Omental fat pad (tissue), 4 donors: ENCODE measurements around the gene GATA2. TPM values are rescaled to one million over a fixed set of nuclear protein-coding genes. Genes with fewer than 3 reads are reported as not detected.

Experiments
- ATAC-seq: fragments of 150-250 bp; one replicate; pipeline ENCODE4 v1.9.1; 2016; ENCODE audit warnings: mild to moderate bottlenecking, moderate library complexity; ENCODE audit not compliant: low FRiP score
- DNase-seq: peaks from one replicate; pipeline ENCODE4 v3.0.0-alpha.2; 2019; ENCODE audit warnings: low spot score
- total RNA-seq, 4 donors: library from RNA; depleted of rRNA; stranded (reverse); fragments of >200 nt; gene quantifications; one replicate each; pipeline ENCODE4 v1.1.0, GENCODE V29; 2016
- TF ChIP-seq, protein P1 (sequence below), 3 donors: fragments of 450-650 bp; IDR thresholded peaks; one replicate each; pipeline ENCODE4 v1.5.1; 2016 to 2017; ENCODE audit warnings: antibody characterized with exemption in 3 of 3, mild to moderate bottlenecking in 3 of 3, moderate library complexity in 2 of 3

Gene GATA2
- total RNA-seq, 4 donors from 2014 or later = 4.2 to 32.5 (median 9.0) TPM

GRCh38 chr3:128485282-128486204 is 7.5 kb downstream of the GATA2 start:
- TF ChIP-seq, protein P1, sequence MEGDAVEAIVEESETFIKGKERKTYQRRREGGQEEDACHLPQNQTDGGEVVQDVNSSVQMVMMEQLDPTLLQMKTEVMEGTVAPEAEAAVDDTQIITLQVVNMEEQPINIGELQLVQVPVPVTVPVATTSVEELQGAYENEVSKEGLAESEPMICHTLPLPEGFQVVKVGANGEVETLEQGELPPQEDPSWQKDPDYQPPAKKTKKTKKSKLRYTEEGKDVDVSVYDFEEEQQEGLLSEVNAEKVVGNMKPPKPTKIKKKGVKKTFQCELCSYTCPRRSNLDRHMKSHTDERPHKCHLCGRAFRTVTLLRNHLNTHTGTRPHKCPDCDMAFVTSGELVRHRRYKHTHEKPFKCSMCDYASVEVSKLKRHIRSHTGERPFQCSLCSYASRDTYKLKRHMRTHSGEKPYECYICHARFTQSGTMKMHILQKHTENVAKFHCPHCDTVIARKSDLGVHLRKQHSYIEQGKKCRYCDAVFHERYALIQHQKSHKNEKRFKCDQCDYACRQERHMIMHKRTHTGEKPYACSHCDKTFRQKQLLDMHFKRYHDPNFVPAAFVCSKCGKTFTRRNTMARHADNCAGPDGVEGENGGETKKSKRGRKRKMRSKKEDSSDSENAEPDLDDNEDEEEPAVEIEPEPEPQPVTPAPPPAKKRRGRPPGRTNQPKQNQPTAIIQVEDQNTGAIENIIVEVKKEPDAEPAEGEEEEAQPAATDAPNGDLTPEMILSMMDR (IDR thresholded peaks at IDR 0.05) = no peak
- ATAC-seq = no peak
- DNase-seq = no peak

DNA sequence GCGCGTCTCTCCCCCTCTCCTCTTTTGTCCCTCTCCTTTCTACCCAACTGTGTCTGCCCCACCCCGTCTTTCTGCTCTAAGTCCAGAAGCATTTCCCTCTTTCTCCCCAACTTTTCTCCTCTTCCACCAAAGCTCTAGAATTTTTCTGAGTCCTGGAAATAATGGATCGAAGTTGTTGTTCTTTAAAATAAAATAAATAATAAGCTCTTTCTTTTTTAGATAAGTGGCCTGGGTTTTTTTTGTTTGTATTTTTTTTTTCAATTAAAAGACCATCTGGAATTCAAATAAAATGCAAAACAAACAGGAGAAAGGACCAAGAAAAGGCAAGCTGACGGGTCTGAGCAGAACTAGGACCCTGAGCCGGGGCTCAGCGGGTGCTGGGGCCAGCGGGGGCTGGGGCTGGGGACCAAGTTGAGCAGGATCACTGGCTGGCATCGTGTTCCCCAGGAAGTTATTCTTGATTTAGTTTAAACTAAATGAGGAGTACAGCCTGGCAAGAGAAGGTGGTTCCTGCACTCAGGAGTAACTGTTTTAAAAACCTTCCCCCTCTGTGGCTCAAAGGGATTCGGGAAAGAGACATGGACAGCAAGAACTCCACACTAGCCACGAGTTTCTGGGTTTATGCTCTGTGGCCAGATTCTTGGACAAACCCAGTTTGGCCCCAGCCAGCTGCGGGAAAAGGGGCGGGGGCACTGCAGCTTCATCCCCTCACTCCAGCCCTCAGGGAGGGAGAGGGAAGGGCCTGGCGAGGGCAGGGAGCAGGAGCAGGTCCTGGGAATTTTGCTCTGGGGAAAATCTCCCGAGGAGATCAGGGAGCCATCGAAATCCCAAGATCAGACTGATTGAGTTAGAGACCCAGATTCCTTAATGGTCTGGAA is 8.4 kb downstream of the GATA2 start:
- ATAC-seq (no peak), DNase-seq (no peak)
- TF ChIP-seq, protein P1 (IDR thresholded peaks at IDR 0.05) = no peak

DNA sequence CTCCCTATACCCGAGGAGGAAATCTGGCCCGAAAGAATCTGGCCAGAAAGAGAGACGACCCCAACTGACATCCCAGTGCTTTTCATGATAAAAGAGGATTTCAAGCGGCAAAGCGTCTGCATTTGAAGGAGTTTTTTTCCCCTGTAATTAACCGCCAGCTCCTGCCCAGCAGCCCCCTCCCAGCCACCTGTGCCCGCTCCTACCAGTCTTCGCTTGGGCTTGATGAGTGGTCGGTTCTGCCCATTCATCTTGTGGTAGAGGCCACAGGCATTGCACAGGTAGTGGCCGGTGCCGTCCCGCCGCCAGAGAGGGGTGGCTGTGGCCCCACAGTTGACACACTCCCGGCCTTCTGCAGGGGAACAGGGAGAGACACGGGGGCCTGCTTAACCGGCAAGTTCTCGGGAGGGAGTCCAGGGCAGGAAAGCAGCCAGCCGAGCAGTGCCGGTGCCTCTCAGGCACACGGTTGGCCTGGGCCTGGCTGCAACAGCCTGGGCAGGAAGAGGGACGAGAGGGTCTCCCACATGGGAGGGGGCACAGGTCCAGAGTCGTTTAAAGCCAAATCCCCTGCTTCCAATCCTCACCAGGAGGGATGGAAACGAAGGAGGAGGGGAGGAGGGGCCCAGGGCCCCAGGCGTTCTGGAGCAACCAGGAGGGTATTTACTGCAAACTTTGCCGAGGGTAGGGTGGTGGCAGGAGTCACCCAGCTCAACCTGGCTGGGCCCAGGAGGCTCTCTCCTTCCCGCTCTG is 9.2 kb downstream of the GATA2 start:
- ATAC-seq = no peak
- no peak for DNase-seq
- TF ChIP-seq, protein P1 (IDR thresholded peaks at IDR 0.05) = no peak

GRCh38 chr3:128482666-128483656 is 10.0 kb downstream of the GATA2 start:
- TF ChIP-seq, protein P1 (IDR thresholded peaks at IDR 0.05) = no peak
- no peak for ATAC-seq
- no peak for DNase-seq

DNA sequence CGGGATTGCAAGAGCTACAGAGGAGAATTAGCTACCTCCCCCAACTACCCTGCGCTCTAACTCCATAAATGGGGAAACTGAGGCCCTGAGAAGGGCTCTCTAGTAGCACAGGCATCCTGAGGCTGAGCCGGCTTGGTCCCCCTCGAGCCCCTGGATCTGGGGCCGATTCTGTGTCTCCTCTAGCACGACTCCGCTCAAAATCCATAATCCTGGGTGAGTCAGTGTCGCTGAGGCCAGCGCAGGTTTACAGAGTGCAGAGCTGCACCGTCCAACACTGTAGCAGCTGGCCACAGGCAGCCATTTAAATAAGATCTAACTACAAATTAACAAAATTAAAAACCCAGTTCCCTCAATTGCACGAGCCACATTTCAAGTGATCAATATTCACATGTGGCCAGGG is 10.8 kb downstream of the GATA2 start:
- no peak for DNase-seq
- TF ChIP-seq, protein P1 (IDR thresholded peaks at IDR 0.05) = no peak
- ATAC-seq = no peak
